GM18519 (cell line): ENCODE data around the gene PSME3IP1.

Experiments used
- ATAC-seq: cut with Tn5 transposase; IDR thresholded peaks from one replicate; pipeline ENCODE4 v1.9.1; 2021; ENCODE audit warnings: mild to moderate bottlenecking, moderate library complexity; ENCODE audit not compliant: unreplicated experiment, low FRiP score

The PSME3IP1 gene

DNA sequence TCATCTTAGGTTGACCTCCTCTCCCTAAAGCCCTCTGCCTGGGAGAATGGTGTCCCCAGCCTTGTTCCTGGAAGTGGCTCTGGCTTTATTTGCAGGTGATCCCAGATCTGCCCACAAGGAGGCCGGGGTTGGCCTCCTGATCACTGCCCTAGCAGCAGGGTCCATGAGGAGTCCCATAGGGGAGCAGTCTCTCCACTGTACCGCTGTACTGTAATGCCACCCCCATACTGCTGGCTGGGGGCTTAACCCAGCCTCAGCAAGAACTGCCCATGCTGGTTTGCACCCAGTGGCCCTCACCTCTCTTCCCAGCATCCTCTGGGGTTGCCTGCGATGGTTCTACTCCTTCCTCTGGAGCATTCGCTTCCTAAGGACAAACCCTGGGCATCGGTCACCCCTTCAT lies 39.1 kb downstream of the PSME3IP1 start:
- no peak for ATAC-seq

DNA sequence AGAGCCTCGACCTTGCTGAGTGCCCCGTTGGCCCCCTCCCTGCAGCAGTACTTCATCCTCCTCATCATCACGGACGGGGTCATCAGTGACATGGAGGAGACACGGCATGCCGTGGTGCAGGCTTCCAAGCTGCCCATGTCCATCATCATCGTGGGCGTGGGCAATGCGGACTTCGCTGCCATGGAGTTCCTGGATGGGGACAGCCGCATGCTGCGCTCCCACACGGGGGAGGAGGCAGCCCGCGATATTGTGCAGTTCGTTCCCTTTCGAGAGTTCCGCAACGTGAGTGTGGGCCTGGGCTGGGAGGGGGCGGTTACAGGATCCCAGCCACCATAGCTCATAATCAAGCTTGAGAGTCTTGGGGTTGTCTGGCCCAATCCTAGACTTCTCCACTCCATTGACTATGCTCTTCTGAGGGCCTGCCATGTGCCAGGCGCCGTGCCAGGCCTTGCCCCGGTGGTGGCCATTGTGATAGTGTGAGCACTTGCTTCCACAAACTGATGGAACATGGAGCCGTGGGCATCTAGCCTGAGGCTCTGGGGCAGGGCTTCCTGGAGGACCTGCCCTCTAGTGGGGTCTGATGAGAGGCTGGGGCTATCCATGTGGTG lies 39.7 kb downstream of the PSME3IP1 start:
- ATAC-seq = no peak

DNA sequence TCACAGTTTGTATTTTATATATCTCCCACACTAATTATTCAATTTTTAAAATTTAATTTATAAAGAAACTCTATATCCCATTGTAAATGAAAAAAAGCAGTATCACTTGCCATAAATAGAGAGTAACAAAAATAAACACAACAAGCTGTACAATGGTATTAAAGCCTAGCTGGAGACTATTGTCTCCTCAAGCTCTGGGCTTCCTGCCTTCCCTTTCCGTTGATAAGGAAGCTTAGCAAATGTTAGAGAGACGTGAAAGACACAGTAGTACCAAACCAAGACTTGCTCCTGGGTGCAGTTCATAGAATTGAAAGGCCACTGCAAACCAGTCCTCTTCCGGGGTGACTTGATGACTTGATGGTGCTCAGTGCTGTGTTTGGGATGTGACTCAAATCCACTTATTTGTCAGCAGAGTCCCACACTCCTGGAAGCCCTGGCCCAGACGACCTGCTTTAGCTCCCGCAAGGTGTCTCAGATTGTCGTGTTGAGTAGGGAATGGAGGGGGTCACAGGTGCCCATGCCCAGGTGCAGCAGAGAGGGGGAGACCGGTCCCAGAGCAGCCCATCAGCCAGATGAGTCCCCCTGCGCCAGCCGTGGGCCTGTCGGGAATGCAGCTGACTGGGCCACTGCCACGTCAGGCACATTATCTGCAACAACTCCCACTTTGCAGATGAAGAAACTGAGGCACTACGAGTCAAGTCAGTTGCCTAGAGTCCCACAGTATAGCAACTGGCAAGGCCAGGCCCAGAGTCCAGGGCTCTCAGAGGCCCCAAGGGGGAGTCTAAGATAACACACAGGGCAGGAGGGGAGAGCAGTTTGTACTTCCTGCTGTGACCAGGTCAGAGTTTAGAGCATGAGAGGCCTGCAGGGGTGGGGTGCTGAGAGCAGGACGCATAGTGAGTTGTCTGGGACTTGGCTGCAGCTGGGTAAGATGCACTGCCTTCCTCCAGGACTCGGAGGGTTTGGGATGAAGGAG lies 40.5 kb downstream of the PSME3IP1 start:
- no peak for ATAC-seq

DNA sequence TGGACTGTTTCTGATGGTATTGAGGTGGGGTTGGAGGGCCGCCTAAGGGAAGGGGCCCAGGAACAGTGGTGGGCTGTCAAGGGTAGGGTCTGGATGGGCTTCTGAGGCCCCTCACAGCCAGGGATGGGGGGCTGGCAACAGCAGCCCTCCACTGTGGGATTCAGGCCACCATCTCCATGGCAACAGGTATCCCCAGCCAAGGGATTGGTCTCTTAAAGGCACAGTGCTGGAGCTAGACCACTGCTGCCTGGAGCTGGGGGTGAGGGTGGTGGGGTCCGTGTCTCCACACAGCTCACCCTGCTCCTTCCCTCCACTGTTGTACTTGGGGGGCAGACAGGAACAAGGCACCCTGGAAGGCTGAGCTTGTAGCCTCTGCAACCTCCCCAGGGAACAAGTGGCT lies 41.8 kb downstream of the PSME3IP1 start:
- no peak for ATAC-seq

GRCh38 chr16:57143149-57143921 lies 42.5 kb downstream of the PSME3IP1 start:
- ATAC-seq = no peak

- no peak for ATAC-seq
These were observed 43.8 kb downstream of the PSME3IP1 start for GRCh38 chr16:57141822-57142631.

DNA sequence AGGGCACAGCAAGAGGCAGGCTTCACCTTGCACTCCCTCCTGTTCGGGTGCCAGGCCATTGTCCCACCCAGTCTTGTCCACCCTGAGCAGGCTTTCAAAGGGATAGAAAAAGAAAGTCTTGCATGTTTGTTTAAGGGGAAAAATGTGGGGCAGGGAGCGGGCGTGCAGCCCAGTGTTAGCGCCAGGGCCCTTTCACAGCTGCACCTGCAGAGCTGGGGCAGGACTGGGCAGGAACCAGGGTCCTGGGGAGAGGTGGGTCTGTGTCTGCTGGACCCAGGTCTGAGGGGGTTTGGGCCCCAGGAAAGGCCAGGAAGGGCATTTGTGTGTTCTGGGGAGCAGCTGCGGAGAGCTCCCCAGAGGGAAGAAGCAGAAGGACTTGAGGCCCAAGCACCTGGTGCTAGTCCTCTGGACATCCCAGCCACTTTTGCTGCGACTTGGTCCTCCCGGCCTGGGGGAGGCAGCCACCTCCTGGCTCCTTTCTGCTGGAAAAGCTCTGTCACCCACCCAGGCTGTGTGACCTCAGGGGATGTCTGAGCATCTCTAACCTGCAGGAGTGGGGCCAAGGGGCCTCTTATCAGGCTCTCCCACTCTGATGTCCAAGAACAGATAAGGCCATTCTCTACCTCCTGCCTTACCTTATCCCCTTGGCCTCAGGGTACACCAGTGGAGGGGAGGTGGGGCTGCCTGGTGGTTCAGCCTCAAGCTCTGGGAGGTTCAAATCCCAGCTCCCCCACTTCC lies 44.7 kb downstream of the PSME3IP1 start:
- no peak for ATAC-seq

GRCh38 chr16:57138281-57138935 lies 47.4 kb downstream of the PSME3IP1 start:
- no peak for ATAC-seq

- ATAC-seq = no peak
These were observed 48.1 kb downstream of the PSME3IP1 start for GRCh38 chr16:57137566-57138273.

DNA sequence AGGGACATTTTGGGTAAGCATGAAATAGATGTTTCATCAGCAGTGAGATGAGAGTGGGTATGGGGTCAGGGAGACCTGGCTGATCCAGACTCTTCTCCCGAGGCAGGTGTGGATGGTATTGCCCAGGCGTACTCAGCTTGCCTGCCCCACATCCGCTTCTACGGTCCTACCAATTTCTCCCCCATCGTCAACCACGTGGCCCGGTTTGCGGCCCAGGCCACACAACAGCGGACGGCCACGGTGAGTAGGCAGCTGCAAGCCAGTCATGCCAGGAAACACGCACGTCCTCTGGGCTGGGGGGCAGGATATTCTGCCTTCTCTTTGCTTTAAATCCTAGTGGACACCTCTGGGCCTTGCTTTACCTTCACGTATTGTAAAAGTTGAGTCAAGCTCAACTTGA lies 48.8 kb downstream of the PSME3IP1 start:
- ATAC-seq = no peak

- ATAC-seq = no peak
These were observed 50.9 kb downstream of the PSME3IP1 start for GRCh38 chr16:57134982-57135381.

DNA sequence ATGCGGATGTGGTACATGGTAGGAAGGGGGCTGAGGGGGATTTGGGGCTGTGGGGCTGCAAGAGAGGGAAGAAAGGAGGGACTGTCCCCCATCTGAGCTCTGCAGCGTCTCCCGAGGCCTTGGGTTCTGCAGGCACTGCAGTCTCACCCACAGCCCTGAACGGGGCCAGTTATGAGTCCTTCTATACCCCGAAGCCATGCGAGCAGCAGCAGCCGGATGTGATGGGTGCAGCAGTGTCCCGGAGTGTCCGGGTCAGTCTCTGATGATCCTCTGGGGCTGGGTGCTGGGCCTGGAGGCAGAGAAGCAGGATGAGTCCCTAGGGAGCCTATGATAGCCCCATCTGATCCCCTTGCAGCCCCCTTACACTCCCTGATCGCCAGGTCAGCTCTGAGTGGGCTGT lies 52.0 kb downstream of the PSME3IP1 start:
- ATAC-seq = no peak

- ATAC-seq = no peak
These were observed 52.8 kb downstream of the PSME3IP1 start for GRCh38 chr16:57133031-57133430.

- no peak for ATAC-seq
These were observed 53.4 kb downstream of the PSME3IP1 start for GRCh38 chr16:57132470-57132869.

DNA sequence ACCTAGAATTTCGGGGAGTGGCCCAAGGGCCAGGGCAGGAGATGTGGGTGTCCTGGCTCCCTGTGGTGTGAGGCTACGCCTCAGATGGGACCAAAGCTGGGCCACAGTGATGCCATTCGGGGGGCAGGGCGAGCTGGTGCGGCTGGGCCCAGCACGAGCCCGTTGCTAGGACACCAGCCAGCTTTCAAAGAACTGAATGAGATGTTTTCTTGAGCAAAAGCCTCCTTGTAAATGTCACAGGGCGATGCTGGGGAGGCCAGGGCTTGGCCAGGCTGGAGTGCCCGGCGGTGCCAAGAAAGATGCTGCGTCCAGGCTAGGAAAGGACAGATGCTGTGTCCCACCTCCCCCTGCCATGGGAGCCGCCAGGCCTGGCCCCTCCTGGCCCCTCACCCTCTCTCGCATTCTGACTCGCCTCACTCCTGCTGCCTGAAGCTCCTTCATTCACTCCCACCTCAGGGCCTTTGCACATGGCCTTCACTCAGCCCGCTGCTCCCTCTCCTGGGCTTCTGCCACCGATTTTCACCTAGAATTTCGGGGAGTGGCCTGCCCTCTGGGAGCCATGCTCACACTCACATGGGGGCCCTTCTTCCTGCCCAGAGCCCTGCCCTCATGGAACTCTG lies 54.4 kb downstream of the PSME3IP1 start:
- ATAC-seq = no peak

GRCh38 chr16:57130950-57131321 lies 54.9 kb downstream of the PSME3IP1 start:
- no peak for ATAC-seq

- no peak for ATAC-seq
These were observed 57.0 kb downstream of the PSME3IP1 start for GRCh38 chr16:57128771-57129389.

DNA sequence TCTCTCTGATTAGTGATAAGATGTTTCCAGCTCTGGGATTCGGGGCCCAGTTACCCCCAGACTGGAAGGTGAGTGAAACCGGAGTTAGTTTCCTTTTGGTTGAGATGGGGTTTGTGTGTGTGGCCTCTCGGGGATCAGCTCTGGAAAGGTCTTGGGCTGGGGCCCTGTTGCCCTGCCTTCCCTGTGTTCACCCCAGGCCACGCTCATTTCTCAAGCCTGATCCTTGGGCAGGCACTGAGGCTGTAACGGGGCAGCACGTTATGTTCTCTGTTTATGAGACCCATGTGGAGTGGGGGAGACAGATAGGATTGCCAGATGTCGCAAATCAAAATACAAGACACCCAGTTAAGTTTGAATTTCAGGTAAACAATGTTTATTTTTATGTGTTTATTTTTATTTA lies 58.0 kb downstream of the PSME3IP1 start:
- ATAC-seq = no peak
